IMR-90 (cell line): ENCODE results near the gene CCNJL.

Experiments used
- NFE2L2 ChIP-seq: fragments of 150-350 bp; IDR thresholded peaks from 2 replicates; pipeline ENCODE4 v1.6.1; 2016; ENCODE audit warnings: low read depth, mild to moderate bottlenecking, low read length
- TF ChIP-seq, protein P1 (sequence below): conservative IDR thresholded peaks from 2 replicates; pipeline ENCODE4 v1.5.1; 2012; ENCODE audit warnings: mild to moderate bottlenecking, low read depth, low read length, improper control_type of control experiment

DNA sequence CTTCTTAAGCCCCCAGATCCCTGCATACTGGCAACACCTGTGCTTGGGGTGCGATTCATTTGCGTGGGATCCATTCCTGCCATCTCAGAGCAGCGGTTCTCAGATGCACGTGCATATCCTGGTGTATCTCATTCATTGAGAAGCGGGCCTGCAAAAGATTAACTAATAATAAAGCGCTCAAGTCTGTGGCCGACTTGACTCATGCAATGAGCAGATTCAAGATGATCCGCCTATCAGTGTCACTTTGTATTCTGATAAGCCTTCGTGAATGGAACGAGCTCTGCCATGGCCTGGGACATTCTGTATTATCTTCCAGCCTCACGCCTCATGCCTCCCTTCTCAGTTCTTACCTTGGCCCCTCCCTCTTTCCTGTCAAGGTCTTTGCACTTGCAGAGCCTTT is 35.7 kb upstream of the CCNJL start:
- no peak for TF ChIP-seq NFE2L2
- TF ChIP-seq, protein P1, sequence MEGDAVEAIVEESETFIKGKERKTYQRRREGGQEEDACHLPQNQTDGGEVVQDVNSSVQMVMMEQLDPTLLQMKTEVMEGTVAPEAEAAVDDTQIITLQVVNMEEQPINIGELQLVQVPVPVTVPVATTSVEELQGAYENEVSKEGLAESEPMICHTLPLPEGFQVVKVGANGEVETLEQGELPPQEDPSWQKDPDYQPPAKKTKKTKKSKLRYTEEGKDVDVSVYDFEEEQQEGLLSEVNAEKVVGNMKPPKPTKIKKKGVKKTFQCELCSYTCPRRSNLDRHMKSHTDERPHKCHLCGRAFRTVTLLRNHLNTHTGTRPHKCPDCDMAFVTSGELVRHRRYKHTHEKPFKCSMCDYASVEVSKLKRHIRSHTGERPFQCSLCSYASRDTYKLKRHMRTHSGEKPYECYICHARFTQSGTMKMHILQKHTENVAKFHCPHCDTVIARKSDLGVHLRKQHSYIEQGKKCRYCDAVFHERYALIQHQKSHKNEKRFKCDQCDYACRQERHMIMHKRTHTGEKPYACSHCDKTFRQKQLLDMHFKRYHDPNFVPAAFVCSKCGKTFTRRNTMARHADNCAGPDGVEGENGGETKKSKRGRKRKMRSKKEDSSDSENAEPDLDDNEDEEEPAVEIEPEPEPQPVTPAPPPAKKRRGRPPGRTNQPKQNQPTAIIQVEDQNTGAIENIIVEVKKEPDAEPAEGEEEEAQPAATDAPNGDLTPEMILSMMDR = no peak
